H9 (cell line): ENCODE data around the gene CACNB2. TPM values are rescaled to one million over a fixed set of nuclear protein-coding genes. Genes with fewer than 3 reads are reported as not detected.

Experiments used
- DNase-seq: peaks from one replicate; pipeline ENCODE4 v3.0.0-alpha.2; 2017
- H2AFZ ChIP-seq: one replicate; pipeline ENCODE4 v1.6.1; 2013; ENCODE audit warnings: mild to moderate bottlenecking, low read length, control low read depth, moderate library complexity
- H2AK5ac ChIP-seq: 2 replicates; pipeline ENCODE4 v1.6.1; 2013; ENCODE audit warnings: low read length, control low read depth, mixed read lengths; ENCODE audit not compliant: insufficient read length
- H2BK120ac ChIP-seq: one replicate; pipeline ENCODE4 v1.6.1; 2013; ENCODE audit warnings: low read depth, mild to moderate bottlenecking, low read length, control low read depth, inconsistent platforms; ENCODE audit not compliant: poor library complexity, severe bottlenecking
- H2BK12ac ChIP-seq: 2 replicates; pipeline ENCODE4 v1.6.1; 2013; ENCODE audit warnings: low read length, control low read depth, mixed read lengths, low read depth; ENCODE audit not compliant: insufficient read length
- H2BK15ac ChIP-seq: 2 replicates; pipeline ENCODE4 v1.6.1; 2013; ENCODE audit warnings: low read depth, low read length, control low read depth
- H2BK20ac ChIP-seq: one replicate; pipeline ENCODE4 v1.6.1; 2013; ENCODE audit warnings: low read depth, mild to moderate bottlenecking, low read length, control low read depth, inconsistent platforms; ENCODE audit not compliant: poor library complexity, severe bottlenecking
- H2BK5ac ChIP-seq: 2 replicates; pipeline ENCODE4 v1.6.1; 2013; ENCODE audit warnings: low read length, control low read depth, mixed read lengths; ENCODE audit not compliant: insufficient read length
- H3K14ac ChIP-seq: 2 replicates; pipeline ENCODE4 v1.6.1; 2013; ENCODE audit warnings: low read length, control low read depth; ENCODE audit not compliant: insufficient read depth
- H3K18ac ChIP-seq: 2 replicates; pipeline ENCODE4 v1.6.1; 2013; ENCODE audit warnings: low read depth, mild to moderate bottlenecking, mixed read lengths, low read length, control low read depth; ENCODE audit not compliant: insufficient read length
- H3K23ac ChIP-seq: 2 replicates; pipeline ENCODE4 v1.6.1; 2013; ENCODE audit warnings: low read length, control low read depth, mixed read lengths, low read depth; ENCODE audit not compliant: insufficient read length
- H3K23me2 ChIP-seq: 2 replicates; pipeline ENCODE4 v1.6.1; 2013; ENCODE audit warnings: low read depth, mild to moderate bottlenecking, mixed read lengths, low read length, control low read depth; ENCODE audit not compliant: insufficient read length, poor library complexity, severe bottlenecking
- H3K27ac ChIP-seq: 2 replicates; pipeline ENCODE4 v1.5.1; 2013; ENCODE audit warnings: low read length, control low read depth, mixed read lengths, low read depth; ENCODE audit not compliant: insufficient read length
- H3K27me3 ChIP-seq: 2 replicates; pipeline ENCODE4 v1.6.1; 2013; ENCODE audit warnings: low read length, control low read depth, inconsistent platforms; ENCODE audit not compliant: insufficient read depth
- H3K4ac ChIP-seq: 2 replicates; pipeline ENCODE4 v1.6.1; 2013; ENCODE audit warnings: low read depth, mild to moderate bottlenecking, control low read depth, inconsistent platforms, low read length, moderate library complexity
- H3K4me1 ChIP-seq: 2 replicates; pipeline ENCODE4 v1.6.1; 2013; ENCODE audit warnings: low read length, control low read depth, inconsistent platforms; ENCODE audit not compliant: insufficient read depth
- H3K4me2 ChIP-seq: 2 replicates; pipeline ENCODE4 v1.6.1; 2013; ENCODE audit warnings: low read length, control low read depth, mixed read lengths; ENCODE audit not compliant: insufficient read length, insufficient read depth
- H3K56ac ChIP-seq: 2 replicates; pipeline ENCODE4 v1.6.1; 2013; ENCODE audit warnings: low read depth, mild to moderate bottlenecking, mixed read lengths, low read length, control low read depth; ENCODE audit not compliant: insufficient read length
- H3K79me1 ChIP-seq: 2 replicates; pipeline ENCODE4 v1.6.1; 2013; ENCODE audit warnings: low read depth, mild to moderate bottlenecking, moderate library complexity, low read length, control low read depth, inconsistent platforms; ENCODE audit not compliant: insufficient read depth, poor library complexity, severe bottlenecking
- H3K79me2 ChIP-seq: 2 replicates; pipeline ENCODE4 v1.6.1; 2013; ENCODE audit warnings: low read length, control low read depth, inconsistent platforms; ENCODE audit not compliant: insufficient read depth
- H3K9ac ChIP-seq: 2 replicates; pipeline ENCODE4 v1.6.1; 2013; ENCODE audit warnings: low read length, control low read depth, mixed read lengths; ENCODE audit not compliant: insufficient read length; ENCODE audit errors: extremely low read depth
- H3K9me3 ChIP-seq: one replicate; pipeline ENCODE4 v1.6.1; 2013; ENCODE audit warnings: low read depth, low read length, inconsistent platforms; ENCODE audit not compliant: control insufficient read depth
- H3T11ph ChIP-seq: one replicate; pipeline ENCODE4 v1.6.1; 2013; ENCODE audit warnings: mild to moderate bottlenecking, low read length, control low read depth, inconsistent platforms
- H4K20me1 ChIP-seq: one replicate; pipeline ENCODE4 v1.6.1; 2013; ENCODE audit not compliant: control insufficient read depth, insufficient read length, insufficient read depth
- H4K5ac ChIP-seq: 2 replicates; pipeline ENCODE4 v1.6.1; 2013; ENCODE audit warnings: low read depth, mild to moderate bottlenecking, mixed read lengths, low read length, control low read depth; ENCODE audit not compliant: insufficient read length
- H4K8ac ChIP-seq: replicated peaks from 2 replicates; pipeline ENCODE4 v1.6.1; 2013; ENCODE audit warnings: low read length, control low read depth, mixed read lengths, low read depth; ENCODE audit not compliant: insufficient read length
- H4K91ac ChIP-seq: 2 replicates; pipeline ENCODE4 v1.6.1; 2013; ENCODE audit warnings: low read depth, mild to moderate bottlenecking, moderate library complexity, mixed read lengths, low read length, control low read depth; ENCODE audit not compliant: insufficient read length
- H3K27ac Mint-ChIP-seq, 3 experiments: 2 replicates in 2 of 3; 3 replicates in 1 of 3; pipeline ENCODE4 v1.8.0; 2020 to 2021; ENCODE audit warnings: mixed read lengths in 3 of 3, mild to moderate bottlenecking in 1 of 3, moderate library complexity in 1 of 3
- H3K27me3 Mint-ChIP-seq: 2 replicates; pipeline ENCODE4 v1.8.0; 2021; ENCODE audit warnings: low read depth, mild to moderate bottlenecking, moderate library complexity, mixed read lengths
- H3K36me3 Mint-ChIP-seq, 3 experiments: 2 replicates in 2 of 3; 3 replicates in 1 of 3; pipeline ENCODE4 v1.8.0; 2020 to 2021; ENCODE audit warnings: low read depth in 3 of 3, mixed read lengths in 3 of 3; ENCODE audit not compliant: insufficient read depth in 1 of 3
- H3K4me1 Mint-ChIP-seq, 2 experiments: 2 replicates each; pipeline ENCODE4 v1.8.0; 2020; ENCODE audit warnings: mixed read lengths in 2 of 2
- H3K4me3 Mint-ChIP-seq, 2 experiments: 2 replicates in 1 of 2; 3 replicates in 1 of 2; pipeline ENCODE4 v1.8.0; 2020 to 2021; ENCODE audit warnings: mild to moderate bottlenecking in 2 of 2, mixed read lengths in 2 of 2, moderate library complexity in 1 of 2
- H3K9me3 Mint-ChIP-seq, 2 experiments: 2 replicates in 1 of 2; 3 replicates in 1 of 2; pipeline ENCODE4 v1.8.0; 2020; ENCODE audit warnings: mild to moderate bottlenecking in 2 of 2, mixed read lengths in 2 of 2, moderate library complexity in 1 of 2
- CTCF ChIP-seq: fragments of 200-600 bp; sonication (generic); conservative IDR thresholded peaks from 3 replicates; pipeline ENCODE4 v1.8.0; 2021; ENCODE audit warnings: antibody characterized with exemption, mild to moderate bottlenecking
- WGBS: extraction: QIAGEN DNeasy Blood & Tissue Kit; methylation state at CpG from one replicate; pipeline ENCODE4 v1.1.7; 2013; ENCODE audit warnings: missing lambda C conversion rate, low lambda C conversion rate, mixed read lengths; ENCODE audit not compliant: insufficient read length; ENCODE audit errors: extremely low coverage; 5-methylcytosine and 5-hydroxymethylcytosine counted together
- total RNA-seq: library from RNA; stranded (reverse); gene quantifications from 2 replicates; pipeline ENCODE4 v1.2.1, GENCODE V29; 2021

CACNB2 gene
- total RNA-seq, 1 experiment from 2014 or later: 2.6 TPM

- TF ChIP-seq CTCF: no peak
- H3K9me3 Mint-ChIP-seq: no peaks in the 10 kb centered on the region
- H2BK12ac ChIP-seq: no peak overlapping the region
- no peak overlapping the region for H4K5ac ChIP-seq
- H4K8ac ChIP-seq: no peak overlapping the region
- H3K27ac Mint-ChIP-seq: no peak overlapping the region
- no CpG with 5 or more reads among the region's 4 CpGs for WGBS
- H3K23me2 ChIP-seq: no peaks in the 10 kb centered on the region
- no peaks in the 10 kb centered on the region; a peak in 1 of 7 replicates for H3K36me3 Mint-ChIP-seq
- H3K23ac ChIP-seq: no peak overlapping the region
- no peaks in the 10 kb centered on the region for H3K4me1 Mint-ChIP-seq
- H3K27me3 Mint-ChIP-seq: no peaks in the 10 kb centered on the region
- no peak overlapping the region for H2AK5ac ChIP-seq
- H3K4me3 Mint-ChIP-seq: no peak overlapping the region
- no peaks in the 10 kb centered on the region for H3K79me2 ChIP-seq
- H3K79me1 ChIP-seq: no peaks in the 10 kb centered on the region
- no peak overlapping the region for H3K9ac ChIP-seq
- H2BK5ac ChIP-seq: no peak overlapping the region
- H4K20me1 ChIP-seq: no peaks in the 10 kb centered on the region
- no peak for DNase-seq
- no peak overlapping the region for H2BK15ac ChIP-seq
- H3K27ac ChIP-seq: no peak overlapping the region
- no peaks in the 10 kb centered on the region for H3K4me1 ChIP-seq
- no peak overlapping the region for H4K91ac ChIP-seq
- H3K4ac ChIP-seq: no peak overlapping the region
- no peaks in the 10 kb centered on the region for H3K9me3 ChIP-seq
- H2AFZ ChIP-seq: no peak overlapping the region
- H2BK120ac ChIP-seq: no peak overlapping the region
- H3T11ph ChIP-seq: no peak overlapping the region
- no peak overlapping the region for H3K18ac ChIP-seq
- no peak overlapping the region for H3K56ac ChIP-seq
- H3K14ac ChIP-seq: no peak overlapping the region
- H2BK20ac ChIP-seq: no peak overlapping the region
- H3K4me2 ChIP-seq: no peak overlapping the region
- H3K27me3 ChIP-seq: no peaks in the 10 kb centered on the region
Observed at GRCh38 chr10:18508587-18508986, 368.4 kb downstream of the CACNB2 start.
